ENCODE measurements around the gene RANGRF. TPM values are rescaled to one million over a fixed set of nuclear protein-coding genes. Genes with fewer than 3 reads are reported as not detected.

Gene RANGRF
- total and polyA plus RNA-seq, 9 of the 15 experiments (the other 6 are each of a cell fraction or from before 2014, with no cell fraction given): 7.6 to 60.0 (median 16.0) TPM

GRCh38 chr17:8264836-8265542, 23.5 kb upstream of the RANGRF start:
- TF ChIP-seq FOXM1 (IDR thresholded peaks at IDR 0.05; ENCODE audit: low read depth): no peak
- no peak for TF ChIP-seq FOXM1 (CRISPR knock-in tag; IDR thresholded peaks at IDR 0.05; ENCODE audit: low read depth)
- no peak for TF ChIP-seq PYGO2 (tag; IDR thresholded peaks at IDR 0.05)
- no peak for TF ChIP-seq CTCF (IDR thresholded peaks at IDR 0.05 in 2 of 3, conservative IDR thresholded peaks at IDR 0.05 in 1 of 3; ENCODE audit: insufficient read depth in 2 of 3, low read depth in 1 of 3, low read length in 3 of 3)
- TF ChIP-seq NBN (IDR thresholded peaks at IDR 0.05; ENCODE audit: low read depth): no peak
- no peak for TF ChIP-seq CBX2 (IDR thresholded peaks at IDR 0.05; ENCODE audit: insufficient read depth, low read length, poor library complexity, severe bottlenecking)
- TF ChIP-seq EP300 (IDR thresholded peaks at IDR 0.05; ENCODE audit: low read length): no peak
- no peak for TF ChIP-seq HOXB6 (CRISPR knock-in tag; IDR thresholded peaks at IDR 0.05; ENCODE audit: borderline replicate concordance)
- TF ChIP-seq ZNF655 (CRISPR knock-in tag; IDR thresholded peaks at IDR 0.05): no peak
- TF ChIP-seq C11orf30 (IDR thresholded peaks at IDR 0.05; ENCODE audit: low read depth): no peak
- TF ChIP-seq ZNF23 (CRISPR knock-in tag; IDR thresholded peaks at IDR 0.05): no peak
- TF ChIP-seq PHB2 (IDR thresholded peaks at IDR 0.05; ENCODE audit: low read depth): no peak
- no peak for TF ChIP-seq PML (IDR thresholded peaks at IDR 0.05; ENCODE audit: low read length)
- no peak for TF ChIP-seq ZBTB7A (IDR thresholded peaks at IDR 0.05; ENCODE audit: borderline replicate concordance, control insufficient read depth, low read depth, low read length)
- intact Hi-C loops (cut with micrococcal nuclease): no loop called here
- no TSS peak for BruUV-seq (replicated peaks)
- Histone ChIP-seq H3K36me3 (ENCODE audit: control insufficient read depth, insufficient read depth, low read length) (peaks cover 89% of the 10 kb centered on the region; the same call in 1 of the 3 replicates), H2AFZ (ENCODE audit: low read depth, low read length) (no peak overlapping the region), H3K9me1 (ENCODE audit: control insufficient read depth, insufficient read depth, low read length) (no peaks in the 10 kb centered on the region), H3K4me3 (no peak overlapping the region), H3K4me1 (replicated peaks in 1 of 2; ENCODE audit: control insufficient read depth in 2 of 2, insufficient read depth in 2 of 2, low read length in 2 of 2) (no peaks in the 10 kb centered on the region), H3K9ac (ENCODE audit: insufficient read depth in 1 of 2, low read depth in 2 of 2, low read length in 2 of 2) (no peak overlapping the region), H3K27me3 (ENCODE audit: control insufficient read depth in 2 of 2, insufficient read depth in 2 of 2, low read length in 2 of 2) (no peaks in the 10 kb centered on the region), H3K9me3 (replicated peaks; ENCODE audit: control insufficient read depth, insufficient read depth, low read depth, low read length) (no peaks in the 10 kb centered on the region), H3K27ac (ENCODE audit: extremely low read depth, low read depth, low read length) (no peak overlapping the region), H3K4me2 (ENCODE audit: insufficient read depth, low read length) (no peak overlapping the region), H3K79me2 (ENCODE audit: control insufficient read depth, insufficient read depth, low read length) (no peaks in the 10 kb centered on the region), H4K20me1 (replicated peaks; ENCODE audit: control insufficient read depth, insufficient read depth, low read length) (no peaks in the 10 kb centered on the region)
- DNase-seq (ENCODE audit: extremely low read depth in 1 of 4, low spot score in 3 of 4) (no peak), FAIRE-seq (no peak), ATAC-seq (no peak)
- in situ Hi-C loops (cut with MboI): no loop called here
- POLR2A ChIA-PET: interaction anchor here (0.5 to 0.6 kb wide), 3 partner anchors 14 to 1076 kb away, joined by 3 to 4 read pairs (median 3); no protein-coding TSS in a partner anchor
- CTCF ChIA-PET (ENCODE audit: low intra/inter-chr PET ratio): no interaction called here
- 92% methylated on average over 8 of the region's 18 CpGs for WGBS (ENCODE audit: insufficient coverage, low coverage, missing lambda C conversion rate)

All from K562 (cell line).